HCT116 (cell line): ENCODE results near the gene NDUFS3. TPM values are rescaled to one million over a fixed set of nuclear protein-coding genes. Genes with fewer than 3 reads are reported as not detected.

ENCODE experiments used
- ATAC-seq: fragments of 200-7000 bp; cut with Tn5 transposase; 2 replicates; pipeline ENCODE4 v1.9.1; 2020; ENCODE audit warnings: mild to moderate bottlenecking, moderate library complexity
- BruUV-seq: library from RNA; stranded (reverse); fragments of 400-500 nt; replicated peaks from 2 replicates; lab custom pipeline; 2021; lab: Mats Ljungman, UMichigan
- CTCF ChIA-PET: fragments of 300-600 bp; sonication (Branson Sonifier 250); formaldehyde crosslinking; loops from one replicate; lab custom pipeline; 2021; ENCODE audit warnings: antibody characterized with exemption; lab: Charles Lee
- POLR2A ChIA-PET: fragments of 300-600, 350-600 bp; sonication (Branson Sonifier 250); formaldehyde crosslinking; loops from one replicate; lab custom pipeline; 2021; ENCODE audit warnings: antibody characterized with exemption; lab: Charles Lee
- RAD21 ChIA-PET, 2 experiments: fragments of 300-600 bp; sonication (Branson Sonifier 250); formaldehyde crosslinking; loops; one replicate each; lab custom pipeline; 2023; ENCODE audit warnings: low total read pairs in 2 of 2; ENCODE audit not compliant: uncharacterized antibody in 2 of 2, unreplicated experiment in 2 of 2, low non-redundant PET in 1 of 2; lab: Charles Lee
- DNase-seq: peaks from one replicate; pipeline ENCODE4 v3.0.0-alpha.2; 2010; ENCODE audit warnings: low read depth, low spot score
- H2AFZ ChIP-seq: fragments of 200-600 bp; shearing (Covaris generic), sonication (generic); 2 replicates; pipeline ENCODE4 v1.6.1; 2017; ENCODE audit warnings: low read depth, mixed run types, mixed read lengths, antibody characterized with exemption, low read length; ENCODE audit not compliant: poor library complexity, severe bottlenecking
- H3K27ac ChIP-seq: 2 replicates; pipeline ENCODE4 v1.5.1; 2012; ENCODE audit warnings: low read depth, low read length
- H3K27me3 ChIP-seq: fragments of 200-600 bp; sonication (generic); 2 replicates; pipeline ENCODE4 v1.6.1; 2016; ENCODE audit warnings: mixed run types, low read length, mixed read lengths; ENCODE audit not compliant: insufficient read depth
- H3K36me3 ChIP-seq, 2 experiments: fragments of 200-500 bp in 1 of 2; fragments of 200-600 bp in 1 of 2; sonication (Bioruptor generic) in 1 of 2; sonication (generic) in 1 of 2; 2 replicates each; pipeline versions ENCODE4 v1.5.1 to v1.6.1; 2014 to 2016; ENCODE audit warnings: low read length in 2 of 2, inconsistent platforms in 1 of 2, mixed read lengths in 1 of 2, mixed run types in 1 of 2; ENCODE audit not compliant: insufficient read depth in 2 of 2, control insufficient read depth in 1 of 2
- H3K4me1 ChIP-seq, 2 experiments: fragments of 200-600 bp in 1 of 2; sonication (generic) in 1 of 2; 2 replicates each; pipeline versions ENCODE4 v1.5.1 to v1.6.1; 2012 to 2017; ENCODE audit warnings: low read length in 2 of 2, inconsistent platforms in 1 of 2, mild to moderate bottlenecking in 1 of 2, mixed read lengths in 1 of 2, mixed run types in 1 of 2, moderate library complexity in 1 of 2; ENCODE audit not compliant: insufficient read depth in 2 of 2, control insufficient read depth in 1 of 2
- H3K4me2 ChIP-seq: fragments of 200-600 bp; sonication (generic); 2 replicates; pipeline ENCODE4 v1.6.1; 2017; ENCODE audit warnings: mixed run types, low read length, mixed read lengths
- H3K4me3 ChIP-seq, 2 experiments: fragments of 200-600 bp in 1 of 2; sonication (generic) in 1 of 2; replicated peaks in 1 of 2; 2 replicates each; pipeline ENCODE4 v1.5.1; 2011 to 2016; ENCODE audit warnings: low read length in 2 of 2, control low read depth in 1 of 2, low read depth in 1 of 2, mild to moderate bottlenecking in 1 of 2, mixed read lengths in 1 of 2, mixed run types in 1 of 2
- H3K79me2 ChIP-seq: fragments of 200-600 bp; sonication (generic); 2 replicates; pipeline ENCODE4 v1.6.1; 2017; ENCODE audit warnings: mild to moderate bottlenecking, mixed run types, low read length, moderate library complexity, mixed read lengths; ENCODE audit not compliant: insufficient read depth
- H3K9ac ChIP-seq: fragments of 200-600 bp; sonication (generic); 2 replicates; pipeline ENCODE4 v1.6.1; 2016; ENCODE audit warnings: low read length, mixed read lengths
- H3K9me2 ChIP-seq: fragments of 200-600 bp; sonication (generic), shearing (Covaris generic); 2 replicates; pipeline ENCODE4 v1.6.1; 2017; ENCODE audit warnings: mixed run types, mild to moderate bottlenecking, moderate library complexity; ENCODE audit not compliant: insufficient read depth
- H3K9me3 ChIP-seq, 2 experiments: fragments of 200-500 bp in 1 of 2; fragments of 200-600 bp in 1 of 2; sonication (Bioruptor generic) in 1 of 2; sonication (generic) in 1 of 2; 2 replicates each; pipeline ENCODE4 v1.6.1; 2014 to 2017; ENCODE audit warnings: low read length in 2 of 2, mixed read lengths in 2 of 2, inconsistent platforms in 1 of 2, low read depth in 1 of 2, mild to moderate bottlenecking in 1 of 2, mixed run types in 1 of 2, moderate library complexity in 1 of 2; ENCODE audit not compliant: control insufficient read depth in 1 of 2, insufficient read depth in 1 of 2
- H4K20me1 ChIP-seq: fragments of 200-600 bp; sonication (generic), shearing (Covaris generic); 2 replicates; pipeline ENCODE4 v1.6.1; 2017; ENCODE audit warnings: mixed run types, mild to moderate bottlenecking, moderate library complexity; ENCODE audit not compliant: insufficient read depth
- CEBPB ChIP-seq: IDR thresholded peaks from 2 replicates; pipeline ENCODE4 v1.6.1; 2012; ENCODE audit warnings: low read depth
- CTCF ChIP-seq, 3 experiments: fragments of 200-600 bp in 1 of 3; sonication (generic) in 1 of 3; IDR thresholded peaks in 2 of 3; conservative IDR thresholded peaks in 1 of 3; 2 replicates each; pipeline ENCODE4 v1.5.1; 2012 to 2017; ENCODE audit warnings: low read depth in 2 of 3, low read length in 2 of 3, antibody characterized with exemption in 1 of 3, borderline replicate concordance in 1 of 3, control low read depth in 1 of 3, mild to moderate bottlenecking in 1 of 3, mixed read lengths in 1 of 3, mixed run types in 1 of 3, moderate library complexity in 1 of 3; ENCODE audit not compliant: insufficient read depth in 1 of 3
- EZH2 ChIP-seq: fragments of 200-600 bp; sonication (generic); IDR thresholded peaks from 2 replicates; pipeline ENCODE4 v1.6.1; 2017; ENCODE audit warnings: antibody characterized with exemption, mixed run types
- JUND ChIP-seq: IDR thresholded peaks from 2 replicates; pipeline ENCODE4 v1.6.1; 2012
- POLR2AphosphoS5 ChIP-seq: IDR thresholded peaks from 2 replicates; pipeline ENCODE4 v1.6.1; 2011; ENCODE audit warnings: mild to moderate bottlenecking, low read depth, low read length, moderate library complexity
- RAD21 ChIP-seq: IDR thresholded peaks from 2 replicates; pipeline ENCODE4 v1.6.1; 2012; ENCODE audit warnings: low read depth, mild to moderate bottlenecking
- REST ChIP-seq: IDR thresholded peaks from 2 replicates; pipeline ENCODE4 v1.6.1; 2012; ENCODE audit warnings: low read depth
- SIN3A ChIP-seq: IDR thresholded peaks from 2 replicates; pipeline ENCODE4 v1.6.1; 2012; ENCODE audit warnings: low read depth
- ZBTB33 ChIP-seq: IDR thresholded peaks from 2 replicates; pipeline ENCODE4 v1.6.1; 2011; ENCODE audit warnings: mild to moderate bottlenecking, low read length, moderate library complexity; ENCODE audit not compliant: insufficient replicate concordance; ENCODE audit errors: extremely low read depth
- intact Hi-C: fragments of 100-400 bp; cut with micrococcal nuclease; formaldehyde crosslinking; loops from 2 replicates; pipeline ENCODE4 v1.10.0; 2022
- total RNA-seq: library from RNA; stranded (reverse); gene quantifications from one replicate; pipeline ENCODE4 v1.2.1, GENCODE V29; 2021; ENCODE audit not compliant: unreplicated experiment

NDUFS3 gene
- total RNA-seq, 1 experiment from 2014 or later, result 134 TPM

GRCh38 chr11:47587039-47587716 is 8.3 kb downstream of the NDUFS3 start:
- Histone ChIP-seq H3K36me3 (peaks cover 14 to 22% of the 10 kb centered on the region in 2 experiments; a peak in 3 of 4 replicates), H4K20me1 (no peaks in the 10 kb centered on the region), H3K4me3 (no peak overlapping the region), H3K4me1 (no peaks in the 10 kb centered on the region), H3K9me3 (no peaks in the 10 kb centered on the region), H3K4me2 (no peak overlapping the region), H3K79me2 (peaks cover 1% of the 10 kb centered on the region; the same call in 1 of the 2 replicates), H3K27me3 (no peaks in the 10 kb centered on the region), H3K27ac (no peak overlapping the region), H3K9me2 (no peaks in the 10 kb centered on the region), H3K9ac (no peak overlapping the region), H2AFZ (no peak overlapping the region)
- CTCF ChIA-PET, result no interaction called here
- intact Hi-C loops, result no loop called here
- ATAC-seq, result no peak
- no TSS peak for BruUV-seq
- POLR2A ChIA-PET, result no interaction called here
- DNase-seq, result no peak
- no peak for TF ChIP-seq ZBTB33
- no peak for TF ChIP-seq CEBPB
- no peak for TF ChIP-seq JUND
- RAD21 ChIA-PET, result no interaction called here

- BruUV-seq, result no TSS peak
- H3K9me3 ChIP-seq, result no peaks in the 10 kb centered on the region
- intact Hi-C loops, result no loop called here
- no peaks in the 10 kb centered on the region for H3K79me2 ChIP-seq
- H3K27me3 ChIP-seq, result peaks cover 2% of the 10 kb centered on the region; the same call in 1 of the 2 replicates
- no peaks in the 10 kb centered on the region for H4K20me1 ChIP-seq
- ATAC-seq, result no peak
- no peaks in the 10 kb centered on the region for H3K9me2 ChIP-seq
- H3K4me3 ChIP-seq, result no peak overlapping the region
- CTCF ChIA-PET, result no interaction called here
- RAD21 ChIA-PET, result no interaction called here
- H3K27ac ChIP-seq, result no peak overlapping the region
- no peak for DNase-seq
- no peak overlapping the region for H3K4me2 ChIP-seq
- H3K9ac ChIP-seq, result no peak overlapping the region
- H2AFZ ChIP-seq, result no peak overlapping the region
- H3K36me3 ChIP-seq, result peaks cover 8 to 17% of the 10 kb centered on the region in 2 experiments; a peak in 3 of 4 replicates
- POLR2A ChIA-PET, result no interaction called here
- no peaks in the 10 kb centered on the region for H3K4me1 ChIP-seq
- TF ChIP-seq RAD21 (no peak), SIN3A (no peak), REST (no peak), EZH2 (no peak), CTCF (IDR thresholded peaks at IDR 0.05 in 2 of 3, conservative IDR thresholded peaks at IDR 0.05 in 1 of 3; ENCODE audit: borderline replicate concordance in 1 of 3, insufficient read depth in 1 of 3, low read depth in 2 of 3, low read length in 2 of 3) (no peak), POLR2AphosphoS5 (no peak)
Observed at GRCh38 chr11:47587723-47588326, 9.0 kb downstream of the NDUFS3 start.
